Upper lobe of right lung (tissue), 1 donor: ENCODE measurements around the gene QSOX2. TPM values are rescaled to one million over a fixed set of nuclear protein-coding genes. Genes with fewer than 3 reads are reported as not detected.
A peak's percentile ranks its signal among the peaks of the same experiment; 100 is the strongest.

ENCODE experiments used
- ATAC-seq: fragments of 200-7000 bp; cut with Tn5 transposase; one replicate; pipeline ENCODE4 v1.9.1; 2020; ENCODE audit warnings: mild to moderate bottlenecking, moderate library complexity
- DNase-seq: peaks from one replicate; pipeline ENCODE4 v3.0.0-alpha.2; 2020
- H3K27ac ChIP-seq: fragments of 200-600 bp; one replicate; pipeline ENCODE4 v1.8.0; 2022
- H3K27me3 ChIP-seq: fragments of 200-600 bp; one replicate; pipeline ENCODE4 v1.8.0; 2022; ENCODE audit warnings: mild to moderate bottlenecking
- H3K36me3 ChIP-seq: fragments of 200-600 bp; one replicate; pipeline ENCODE4 v1.8.0; 2022
- H3K4me1 ChIP-seq: fragments of 200-600 bp; one replicate; pipeline ENCODE4 v1.8.0; 2022
- H3K4me3 ChIP-seq: fragments of 200-600 bp; one replicate; pipeline ENCODE4 v1.8.0; 2022; ENCODE audit warnings: mild to moderate bottlenecking
- H3K9me3 ChIP-seq: fragments of 200-600 bp; one replicate; pipeline ENCODE4 v1.8.0; 2022
- intact Hi-C: fragments of 100-400 bp; cut with DNase I; formaldehyde crosslinking; loops from one replicate; pipeline ENCODE4 v1.11.0; 2022
- total RNA-seq: library from RNA; stranded (reverse); fragmentation: NEBNext Ultra II Directional; extraction: Animal tissue kit (Norgen Biotek cat#: 25700); gene quantifications from one replicate; pipeline ENCODE4 v1.2.1, GENCODE V29; 2021
- TF ChIP-seq, protein P1 (sequence below): fragments of 200-600 bp; IDR thresholded peaks from one replicate; pipeline ENCODE4 v1.8.0; 2022; ENCODE audit warnings: antibody characterized with exemption
- donor health status: DM: no; HTN: yes; CAD: no; lungs with severe emphysema.

Gene QSOX2
- total RNA-seq, 1 donor from 2014 or later = 13.1 TPM

DNA sequence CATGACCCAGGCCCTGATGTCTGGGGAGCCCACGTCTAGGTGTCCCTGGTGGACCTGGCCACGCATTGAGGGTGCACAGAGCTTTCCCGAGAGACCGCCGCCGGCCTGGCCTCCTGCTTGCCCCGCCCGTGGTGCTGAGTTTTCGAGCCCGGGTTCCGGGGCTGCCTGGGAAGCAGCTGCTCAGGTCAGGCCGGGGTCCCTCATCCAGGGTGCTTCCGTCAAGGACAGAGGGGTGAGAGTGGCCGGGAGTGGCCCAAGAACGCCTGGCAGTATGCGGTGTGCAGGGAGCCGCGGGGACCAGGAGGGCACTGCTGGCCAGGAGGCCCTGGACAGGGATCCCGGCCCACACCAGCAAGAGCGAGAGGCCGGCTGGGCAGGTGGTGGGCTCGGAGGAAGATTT, 38.7 kb upstream of the QSOX2 start:
- H3K9me3 ChIP-seq = no peaks in the 10 kb centered on the region
- H3K36me3 ChIP-seq = no peaks in the 10 kb centered on the region
- no peak overlapping the region for H3K27ac ChIP-seq
- no peak for DNase-seq
- peaks cover 4% of the 10 kb centered on the region for H3K4me1 ChIP-seq
- no peak overlapping the region for H3K4me3 ChIP-seq
- TF ChIP-seq, protein P1, sequence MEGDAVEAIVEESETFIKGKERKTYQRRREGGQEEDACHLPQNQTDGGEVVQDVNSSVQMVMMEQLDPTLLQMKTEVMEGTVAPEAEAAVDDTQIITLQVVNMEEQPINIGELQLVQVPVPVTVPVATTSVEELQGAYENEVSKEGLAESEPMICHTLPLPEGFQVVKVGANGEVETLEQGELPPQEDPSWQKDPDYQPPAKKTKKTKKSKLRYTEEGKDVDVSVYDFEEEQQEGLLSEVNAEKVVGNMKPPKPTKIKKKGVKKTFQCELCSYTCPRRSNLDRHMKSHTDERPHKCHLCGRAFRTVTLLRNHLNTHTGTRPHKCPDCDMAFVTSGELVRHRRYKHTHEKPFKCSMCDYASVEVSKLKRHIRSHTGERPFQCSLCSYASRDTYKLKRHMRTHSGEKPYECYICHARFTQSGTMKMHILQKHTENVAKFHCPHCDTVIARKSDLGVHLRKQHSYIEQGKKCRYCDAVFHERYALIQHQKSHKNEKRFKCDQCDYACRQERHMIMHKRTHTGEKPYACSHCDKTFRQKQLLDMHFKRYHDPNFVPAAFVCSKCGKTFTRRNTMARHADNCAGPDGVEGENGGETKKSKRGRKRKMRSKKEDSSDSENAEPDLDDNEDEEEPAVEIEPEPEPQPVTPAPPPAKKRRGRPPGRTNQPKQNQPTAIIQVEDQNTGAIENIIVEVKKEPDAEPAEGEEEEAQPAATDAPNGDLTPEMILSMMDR = no peak
- ATAC-seq = no peak
- intact Hi-C loops = loop anchor here (10.0 kb wide), 1 partner anchor 110 kb away; no protein-coding TSS in a partner anchor
- H3K27me3 ChIP-seq = peaks cover 18% of the 10 kb centered on the region

DNA sequence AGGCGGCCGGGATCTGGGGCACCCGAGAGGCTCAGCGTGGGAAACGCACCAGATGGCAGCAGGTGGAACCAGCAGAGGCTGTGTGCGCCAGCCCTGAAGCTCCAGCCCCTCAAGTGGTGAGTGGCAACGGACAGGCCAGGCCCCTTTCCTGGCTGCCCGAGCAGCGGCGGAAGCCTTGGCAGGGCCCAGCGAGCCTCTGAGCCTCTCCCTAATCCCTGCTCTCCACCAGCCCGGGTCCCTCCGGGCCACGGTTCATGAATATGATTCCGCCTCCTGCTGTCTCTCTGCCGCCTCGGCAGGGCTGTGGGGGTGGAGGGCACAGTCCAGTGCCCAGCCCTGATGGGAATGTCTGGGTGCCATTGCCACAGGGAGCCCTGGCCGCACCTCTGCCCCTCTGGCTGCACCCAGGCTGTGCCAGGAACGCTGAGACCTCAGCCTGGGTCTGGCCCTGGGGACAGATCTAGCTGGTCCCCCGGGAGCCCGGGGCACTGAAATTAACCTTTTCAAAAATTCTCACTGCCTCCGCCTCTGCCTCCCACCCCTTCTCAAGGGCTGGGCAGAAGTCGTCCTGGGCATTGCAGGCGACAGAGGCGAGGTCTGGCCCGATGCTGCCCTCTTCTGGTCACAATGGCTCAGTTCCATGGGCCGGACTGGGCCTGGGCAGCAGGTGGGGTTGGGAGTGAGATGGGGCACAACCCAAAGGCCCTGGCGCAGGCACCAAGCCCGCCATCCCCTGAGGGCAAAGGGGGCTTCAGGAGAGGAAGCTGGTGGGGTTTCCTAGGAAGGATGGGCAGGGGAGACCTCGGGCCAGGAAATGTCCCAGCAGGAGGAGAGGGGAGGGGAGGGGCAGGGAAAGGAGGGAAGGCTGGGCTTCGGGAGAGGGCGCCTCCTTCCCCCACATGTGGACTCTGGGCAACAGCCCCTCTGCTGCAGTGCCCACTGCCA, 38.0 kb upstream of the QSOX2 start:
- Histone ChIP-seq H3K4me3 (peak overlapping the region; percentile 22), H3K27ac (no peak overlapping the region), H3K9me3 (no peaks in the 10 kb centered on the region), H3K36me3 (no peaks in the 10 kb centered on the region), H3K4me1 (peaks cover 4% of the 10 kb centered on the region), H3K27me3 (peaks cover 21% of the 10 kb centered on the region)
- TF ChIP-seq, protein P1 = peak; percentile 82
- intact Hi-C loops = loop anchor here (10.0 kb wide), 1 partner anchor 109 kb away; no protein-coding TSS in a partner anchor
- DNase-seq (peak; percentile 83), ATAC-seq (peak; percentile 92)

- Histone ChIP-seq H3K4me1 (peaks cover 4% of the 10 kb centered on the region), H3K36me3 (no peaks in the 10 kb centered on the region), H3K27ac (no peak overlapping the region), H3K4me3 (no peak overlapping the region), H3K27me3 (peaks cover 27% of the 10 kb centered on the region), H3K9me3 (no peaks in the 10 kb centered on the region)
- TF ChIP-seq, protein P1 = no peak
- ATAC-seq (no peak), DNase-seq (no peak)
- intact Hi-C loops = loop anchor here (10.0 kb wide), 1 partner anchor 108 kb away; no protein-coding TSS in a partner anchor
These were observed 36.8 kb upstream of the QSOX2 start for GRCh38 chr9:136282272-136282861.

- Histone ChIP-seq H3K27me3 (peaks cover 30% of the 10 kb centered on the region), H3K36me3 (no peaks in the 10 kb centered on the region), H3K27ac (no peak overlapping the region), H3K9me3 (no peaks in the 10 kb centered on the region), H3K4me3 (no peak overlapping the region), H3K4me1 (peaks cover 4% of the 10 kb centered on the region)
- TF ChIP-seq, protein P1 = no peak
- intact Hi-C loops = loop anchor here (10.0 kb wide), 1 partner anchor 107 kb away; no protein-coding TSS in a partner anchor
- DNase-seq (no peak), ATAC-seq (no peak)
These were observed 36.0 kb upstream of the QSOX2 start for GRCh38 chr9:136281421-136282271.

DNA sequence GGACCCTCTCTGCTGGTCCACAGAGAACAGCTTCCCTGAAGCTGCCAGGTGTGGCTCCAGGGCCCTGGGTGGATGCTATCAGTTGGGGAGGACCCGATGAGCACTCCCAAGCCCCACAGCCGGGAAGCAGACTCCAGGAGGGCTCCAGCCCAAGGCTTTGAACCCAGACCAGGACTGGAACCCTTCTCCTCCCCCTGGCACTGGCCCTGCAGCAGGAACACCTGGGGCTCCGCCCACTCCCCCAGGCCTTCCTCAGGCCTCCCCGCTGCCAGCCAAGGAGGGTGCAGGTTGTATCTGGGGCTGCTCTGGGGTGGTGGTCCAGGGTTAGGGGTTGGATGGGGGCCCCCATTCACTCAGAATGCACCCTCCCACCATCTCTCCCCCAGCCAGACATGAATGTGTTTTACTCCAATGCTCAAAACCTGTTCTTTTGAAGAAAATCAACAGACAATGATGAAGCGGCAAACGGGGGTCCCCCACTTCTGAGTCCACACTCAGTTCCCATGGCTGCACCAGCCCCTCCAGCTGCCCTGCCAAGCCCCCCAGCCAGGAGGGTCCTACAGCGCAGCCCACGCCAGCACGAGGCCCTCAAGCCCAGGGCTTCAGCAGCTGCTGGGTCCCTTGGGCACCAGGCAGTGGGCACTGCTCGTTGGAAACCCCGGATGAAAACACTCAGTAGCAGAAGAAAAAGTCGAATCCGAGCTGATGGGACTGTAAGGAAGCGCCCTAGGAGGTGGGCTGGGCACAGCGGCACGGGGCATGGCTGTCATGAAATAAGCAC, 35.1 kb upstream of the QSOX2 start:
- H3K27me3 ChIP-seq = peaks cover 33% of the 10 kb centered on the region
- no peak for DNase-seq

More for the DNA sequence above, 35.1 kb upstream of the QSOX2 start:
- intact Hi-C loops = loop anchor here (10.0 kb wide), 1 partner anchor 106 kb away; no protein-coding TSS in a partner anchor
- peaks cover 4% of the 10 kb centered on the region for H3K4me1 ChIP-seq
- TF ChIP-seq, protein P1 = no peak
- no peak overlapping the region for H3K27ac ChIP-seq
- no peaks in the 10 kb centered on the region for H3K9me3 ChIP-seq
- H3K36me3 ChIP-seq = no peaks in the 10 kb centered on the region
- no peak for ATAC-seq
- no peak overlapping the region for H3K4me3 ChIP-seq
